ENCODE results near the gene MRPL4. TPM values are rescaled to one million over a fixed set of nuclear protein-coding genes. Genes with fewer than 3 reads are reported as not detected.

MRPL4 gene
- total and polyA plus RNA-seq, 10 of the 15 experiments (the other 5 are each of a cell fraction or from before 2014, with no cell fraction given): 0.79 to 221 (median 112) TPM

DNA sequence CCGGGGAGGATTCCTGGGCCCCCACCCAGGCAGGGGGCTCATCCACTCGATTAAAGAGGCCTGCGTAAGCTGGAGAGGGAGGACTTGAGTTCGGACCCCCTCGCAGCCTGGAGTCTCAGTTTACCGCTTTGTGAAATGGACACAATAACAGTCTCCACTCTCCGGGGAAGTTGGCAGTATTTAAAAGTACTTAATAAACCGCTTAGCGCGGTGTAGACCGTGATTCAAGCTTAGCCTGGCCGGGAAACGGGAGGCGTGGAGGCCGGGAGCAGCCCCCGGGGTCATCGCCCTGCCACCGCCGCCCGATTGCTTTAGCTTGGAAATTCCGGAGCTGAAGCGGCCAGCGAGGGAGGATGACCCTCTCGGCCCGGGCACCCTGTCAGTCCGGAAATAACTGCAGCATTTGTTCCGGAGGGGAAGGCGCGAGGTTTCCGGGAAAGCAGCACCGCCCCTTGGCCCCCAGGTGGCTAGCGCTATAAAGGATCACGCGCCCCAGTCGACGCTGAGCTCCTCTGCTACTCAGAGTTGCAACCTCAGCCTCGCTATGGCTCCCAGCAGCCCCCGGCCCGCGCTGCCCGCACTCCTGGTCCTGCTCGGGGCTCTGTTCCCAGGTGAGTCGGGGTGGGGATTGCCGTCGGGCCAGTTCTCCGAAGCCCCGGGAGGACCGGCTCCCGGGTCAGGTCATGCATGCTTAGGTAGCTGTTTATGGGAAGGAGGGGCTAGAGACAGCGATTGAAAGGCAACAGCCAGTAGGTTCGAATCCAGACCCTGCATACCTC, 18.8 kb downstream of the MRPL4 start, which contains the start of gene ICAM1 (continued):
- TF ChIP-seq POLR2AphosphoS5 (IDR thresholded peaks at IDR 0.05; ENCODE audit: low read length) (peak; percentile 98), JUNB (IDR thresholded peaks at IDR 0.05) (no peak), ZNF217 (IDR thresholded peaks at IDR 0.05) (no peak; the same call in 1 of the 2 replicates), SUZ12 (IDR thresholded peaks at IDR 0.05; ENCODE audit: unreplicated experiment) (no peak), SPI1 (IDR thresholded peaks at IDR 0.05; ENCODE audit: borderline replicate concordance, insufficient read depth, low read depth, low read length) (no peak), RBBP5 (conservative IDR thresholded peaks at IDR 0.05) (no peak), CREB1 (IDR thresholded peaks at IDR 0.05; ENCODE audit: low read depth) (peak; percentile 73; the same call in 1 of the 2 replicates), BRCA1 (IDR thresholded peaks at IDR 0.05; ENCODE audit: low read depth, low read length) (no peak), SRF (IDR thresholded peaks at IDR 0.05; ENCODE audit: low read depth in 2 of 2, low read length in 2 of 2) (0 out of 4 replicates have a peak, but pooled peaks of 1 of the 2 experiments have one; percentile 0), CHD1 (IDR thresholded peaks at IDR 0.05; ENCODE audit: low read depth, low read length) (peak; percentile 5; the same call in 1 of the 2 replicates), GABPA (IDR thresholded peaks at IDR 0.05; ENCODE audit: low read depth) (peak; percentile 71), CHD2 (IDR thresholded peaks at IDR 0.05; ENCODE audit: borderline replicate concordance, low read depth, low read length) (no peak; the same call in none of the 2 replicates), RAD51 (IDR thresholded peaks at IDR 0.05) (peak; percentile 62)
- TF ChIP-seq, protein P1, sequence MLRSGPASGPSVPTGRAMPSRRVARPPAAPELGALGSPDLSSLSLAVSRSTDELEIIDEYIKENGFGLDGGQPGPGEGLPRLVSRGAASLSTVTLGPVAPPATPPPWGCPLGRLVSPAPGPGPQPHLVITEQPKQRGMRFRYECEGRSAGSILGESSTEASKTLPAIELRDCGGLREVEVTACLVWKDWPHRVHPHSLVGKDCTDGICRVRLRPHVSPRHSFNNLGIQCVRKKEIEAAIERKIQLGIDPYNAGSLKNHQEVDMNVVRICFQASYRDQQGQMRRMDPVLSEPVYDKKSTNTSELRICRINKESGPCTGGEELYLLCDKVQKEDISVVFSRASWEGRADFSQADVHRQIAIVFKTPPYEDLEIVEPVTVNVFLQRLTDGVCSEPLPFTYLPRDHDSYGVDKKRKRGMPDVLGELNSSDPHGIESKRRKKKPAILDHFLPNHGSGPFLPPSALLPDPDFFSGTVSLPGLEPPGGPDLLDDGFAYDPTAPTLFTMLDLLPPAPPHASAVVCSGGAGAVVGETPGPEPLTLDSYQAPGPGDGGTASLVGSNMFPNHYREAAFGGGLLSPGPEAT (IDR thresholded peaks at IDR 0.05; ENCODE audit: low read depth): no peak
- TF ChIP-seq, protein P2, sequence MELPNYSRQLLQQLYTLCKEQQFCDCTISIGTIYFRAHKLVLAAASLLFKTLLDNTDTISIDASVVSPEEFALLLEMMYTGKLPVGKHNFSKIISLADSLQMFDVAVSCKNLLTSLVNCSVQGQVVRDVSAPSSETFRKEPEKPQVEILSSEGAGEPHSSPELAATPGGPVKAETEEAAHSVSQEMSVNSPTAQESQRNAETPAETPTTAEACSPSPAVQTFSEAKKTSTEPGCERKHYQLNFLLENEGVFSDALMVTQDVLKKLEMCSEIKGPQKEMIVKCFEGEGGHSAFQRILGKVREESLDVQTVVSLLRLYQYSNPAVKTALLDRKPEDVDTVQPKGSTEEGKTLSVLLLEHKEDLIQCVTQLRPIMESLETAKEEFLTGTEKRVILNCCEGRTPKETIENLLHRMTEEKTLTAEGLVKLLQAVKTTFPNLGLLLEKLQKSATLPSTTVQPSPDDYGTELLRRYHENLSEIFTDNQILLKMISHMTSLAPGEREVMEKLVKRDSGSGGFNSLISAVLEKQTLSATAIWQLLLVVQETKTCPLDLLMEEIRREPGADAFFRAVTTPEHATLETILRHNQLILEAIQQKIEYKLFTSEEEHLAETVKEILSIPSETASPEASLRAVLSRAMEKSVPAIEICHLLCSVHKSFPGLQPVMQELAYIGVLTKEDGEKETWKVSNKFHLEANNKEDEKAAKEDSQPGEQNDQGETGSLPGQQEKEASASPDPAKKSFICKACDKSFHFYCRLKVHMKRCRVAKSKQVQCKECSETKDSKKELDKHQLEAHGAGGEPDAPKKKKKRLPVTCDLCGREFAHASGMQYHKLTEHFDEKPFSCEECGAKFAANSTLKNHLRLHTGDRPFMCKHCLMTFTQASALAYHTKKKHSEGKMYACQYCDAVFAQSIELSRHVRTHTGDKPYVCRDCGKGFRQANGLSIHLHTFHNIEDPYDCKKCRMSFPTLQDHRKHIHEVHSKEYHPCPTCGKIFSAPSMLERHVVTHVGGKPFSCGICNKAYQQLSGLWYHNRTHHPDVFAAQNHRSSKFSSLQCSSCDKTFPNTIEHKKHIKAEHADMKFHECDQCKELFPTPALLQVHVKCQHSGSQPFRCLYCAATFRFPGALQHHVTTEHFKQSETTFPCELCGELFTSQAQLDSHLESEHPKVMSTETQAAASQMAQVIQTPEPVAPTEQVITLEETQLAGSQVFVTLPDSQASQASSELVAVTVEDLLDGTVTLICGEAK (IDR thresholded peaks at IDR 0.05; ENCODE audit: borderline replicate concordance): peak; percentile 71; the same call in 1 of the 2 replicates
- TF ChIP-seq, protein P3, sequence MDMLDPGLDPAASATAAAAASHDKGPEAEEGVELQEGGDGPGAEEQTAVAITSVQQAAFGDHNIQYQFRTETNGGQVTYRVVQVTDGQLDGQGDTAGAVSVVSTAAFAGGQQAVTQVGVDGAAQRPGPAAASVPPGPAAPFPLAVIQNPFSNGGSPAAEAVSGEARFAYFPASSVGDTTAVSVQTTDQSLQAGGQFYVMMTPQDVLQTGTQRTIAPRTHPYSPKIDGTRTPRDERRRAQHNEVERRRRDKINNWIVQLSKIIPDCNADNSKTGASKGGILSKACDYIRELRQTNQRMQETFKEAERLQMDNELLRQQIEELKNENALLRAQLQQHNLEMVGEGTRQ (IDR thresholded peaks at IDR 0.05; ENCODE audit: borderline replicate concordance, low read depth, low read length): peak; percentile 41
- TF ChIP-seq, protein P4, sequence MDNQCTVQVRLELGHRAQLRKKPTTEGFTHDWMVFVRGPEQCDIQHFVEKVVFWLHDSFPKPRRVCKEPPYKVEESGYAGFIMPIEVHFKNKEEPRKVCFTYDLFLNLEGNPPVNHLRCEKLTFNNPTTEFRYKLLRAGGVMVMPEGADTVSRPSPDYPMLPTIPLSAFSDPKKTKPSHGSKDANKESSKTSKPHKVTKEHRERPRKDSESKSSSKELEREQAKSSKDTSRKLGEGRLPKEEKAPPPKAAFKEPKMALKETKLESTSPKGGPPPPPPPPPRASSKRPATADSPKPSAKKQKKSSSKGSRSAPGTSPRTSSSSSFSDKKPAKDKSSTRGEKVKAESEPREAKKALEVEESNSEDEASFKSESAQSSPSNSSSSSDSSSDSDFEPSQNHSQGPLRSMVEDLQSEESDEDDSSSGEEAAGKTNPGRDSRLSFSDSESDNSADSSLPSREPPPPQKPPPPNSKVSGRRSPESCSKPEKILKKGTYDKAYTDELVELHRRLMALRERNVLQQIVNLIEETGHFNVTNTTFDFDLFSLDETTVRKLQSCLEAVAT (IDR thresholded peaks at IDR 0.05): peak; percentile 63
- TF ChIP-seq, protein P5, sequence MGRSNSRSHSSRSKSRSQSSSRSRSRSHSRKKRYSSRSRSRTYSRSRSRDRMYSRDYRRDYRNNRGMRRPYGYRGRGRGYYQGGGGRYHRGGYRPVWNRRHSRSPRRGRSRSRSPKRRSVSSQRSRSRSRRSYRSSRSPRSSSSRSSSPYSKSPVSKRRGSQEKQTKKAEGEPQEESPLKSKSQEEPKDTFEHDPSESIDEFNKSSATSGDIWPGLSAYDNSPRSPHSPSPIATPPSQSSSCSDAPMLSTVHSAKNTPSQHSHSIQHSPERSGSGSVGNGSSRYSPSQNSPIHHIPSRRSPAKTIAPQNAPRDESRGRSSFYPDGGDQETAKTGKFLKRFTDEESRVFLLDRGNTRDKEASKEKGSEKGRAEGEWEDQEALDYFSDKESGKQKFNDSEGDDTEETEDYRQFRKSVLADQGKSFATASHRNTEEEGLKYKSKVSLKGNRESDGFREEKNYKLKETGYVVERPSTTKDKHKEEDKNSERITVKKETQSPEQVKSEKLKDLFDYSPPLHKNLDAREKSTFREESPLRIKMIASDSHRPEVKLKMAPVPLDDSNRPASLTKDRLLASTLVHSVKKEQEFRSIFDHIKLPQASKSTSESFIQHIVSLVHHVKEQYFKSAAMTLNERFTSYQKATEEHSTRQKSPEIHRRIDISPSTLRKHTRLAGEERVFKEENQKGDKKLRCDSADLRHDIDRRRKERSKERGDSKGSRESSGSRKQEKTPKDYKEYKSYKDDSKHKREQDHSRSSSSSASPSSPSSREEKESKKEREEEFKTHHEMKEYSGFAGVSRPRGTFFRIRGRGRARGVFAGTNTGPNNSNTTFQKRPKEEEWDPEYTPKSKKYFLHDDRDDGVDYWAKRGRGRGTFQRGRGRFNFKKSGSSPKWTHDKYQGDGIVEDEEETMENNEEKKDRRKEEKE (IDR thresholded peaks at IDR 0.05): no peak

All from GM12878 (cell line).